Endothelial cell of umbilical vein (primary cell): ENCODE data around the gene ASAH2. TPM values are rescaled to one million over a fixed set of nuclear protein-coding genes. Genes with fewer than 3 reads are reported as not detected.

Experiments
- BruUV-seq: library from RNA; stranded (reverse); fragments of 400-500 nt; replicated peaks from 2 replicates; lab custom pipeline; 2021; lab: Mats Ljungman, UMichigan
- CTCF ChIA-PET: fragments of 300-600, 350-600 bp; sonication (Branson Sonifier 250); formaldehyde crosslinking; loops from one replicate; lab custom pipeline; 2021; ENCODE audit warnings: antibody characterized with exemption, inconsistent platforms; lab: Charles Lee
- POLR2A ChIA-PET: fragments of 300-600, 350-600 bp; sonication (Branson Sonifier 250); formaldehyde crosslinking; loops from one replicate; lab custom pipeline; 2021; ENCODE audit warnings: antibody characterized with exemption, inconsistent platforms; lab: Charles Lee
- DNase-seq: peaks from one replicate; pipeline ENCODE4 v3.0.0-alpha.2; 2011; ENCODE audit warnings: low read depth, low spot score
- FAIRE-seq: peaks from 2 replicates; lab custom pipeline; 2011; peaks lifted over from hg19 to GRCh38; lab: Jason Lieb, UNC
- H2AFZ ChIP-seq: 2 replicates; pipeline ENCODE4 v1.6.0; 2012; ENCODE audit warnings: low read depth, low read length, control low read depth, inconsistent platforms
- H3K27ac ChIP-seq: 2 replicates; pipeline ENCODE4 v1.5.1; 2011; ENCODE audit warnings: low read depth, mild to moderate bottlenecking, control low read depth, low read length, moderate library complexity; ENCODE audit not compliant: insufficient read depth
- H3K27me3 ChIP-seq, 2 experiments: 2 replicates each; pipeline versions ENCODE4 v1.6.0 to v1.6.1; 2011; ENCODE audit warnings: low read length in 2 of 2, mixed read lengths in 1 of 2; ENCODE audit not compliant: control insufficient read depth in 2 of 2, insufficient read depth in 2 of 2
- H3K36me3 ChIP-seq, 2 experiments: 2 replicates in 1 of 2; 3 replicates in 1 of 2; pipeline ENCODE4 v1.5.1; 2011; ENCODE audit warnings: low read length in 2 of 2, mild to moderate bottlenecking in 1 of 2, moderate library complexity in 1 of 2; ENCODE audit not compliant: control insufficient read depth in 2 of 2, insufficient read depth in 2 of 2; ENCODE audit errors: extremely low read depth in 1 of 2
- H3K4me1 ChIP-seq: 3 replicates; pipeline ENCODE4 v1.5.1; 2011; ENCODE audit warnings: mild to moderate bottlenecking, low read length; ENCODE audit not compliant: control insufficient read depth, insufficient read depth; ENCODE audit errors: extremely low read depth
- H3K4me2 ChIP-seq: 2 replicates; pipeline ENCODE4 v1.6.1; 2011; ENCODE audit warnings: low read length, control low read depth, mixed read lengths; ENCODE audit not compliant: insufficient read depth
- H3K4me3 ChIP-seq, 3 experiments: fragments of 200-600 bp in 1 of 3; sonication (generic), shearing (Covaris generic) in 1 of 3; replicated peaks in 1 of 3; 2 replicates each; pipeline ENCODE4 v1.5.1; 2011 to 2016; ENCODE audit warnings: control low read depth in 3 of 3, low read length in 3 of 3, mild to moderate bottlenecking in 2 of 3, inconsistent platforms in 1 of 3, low read depth in 1 of 3, moderate library complexity in 1 of 3; ENCODE audit not compliant: insufficient read depth in 1 of 3
- H3K79me2 ChIP-seq: 2 replicates; pipeline ENCODE4 v1.6.0; 2012; ENCODE audit warnings: low read length, inconsistent platforms; ENCODE audit not compliant: control insufficient read depth, insufficient read depth
- H3K9ac ChIP-seq: replicated peaks from 2 replicates; pipeline ENCODE3; 2011; ENCODE audit warnings: low read length, control low read depth; ENCODE audit not compliant: insufficient read depth; ENCODE audit errors: extremely low read depth
- H3K9me1 ChIP-seq: replicated peaks from 3 replicates; pipeline ENCODE4 v1.6.0; 2011; ENCODE audit warnings: mild to moderate bottlenecking, low read length; ENCODE audit not compliant: control insufficient read depth, insufficient read depth; ENCODE audit errors: extremely low read depth
- H3K9me3 ChIP-seq: replicated peaks from 2 replicates; pipeline ENCODE4 v1.5.1; 2012; ENCODE audit warnings: low read length, inconsistent platforms; ENCODE audit not compliant: control insufficient read depth, insufficient read depth
- H4K20me1 ChIP-seq: replicated peaks from 2 replicates; pipeline ENCODE3; 2011; ENCODE audit warnings: mild to moderate bottlenecking, low read length; ENCODE audit not compliant: control insufficient read depth, insufficient read depth; ENCODE audit errors: extremely low read depth
- CTCF ChIP-seq, 2 donors: IDR thresholded peaks; 1 replicate in 1 of 2; 2 replicates in 1 of 2; pipeline ENCODE4 v1.5.1; 2011; ENCODE audit warnings: low read length in 2 of 2, mild to moderate bottlenecking in 2 of 2, moderate library complexity in 2 of 2, control low read depth in 1 of 2, inconsistent platforms in 1 of 2, low read depth in 1 of 2; ENCODE audit not compliant: insufficient read depth in 1 of 2; ENCODE audit errors: extremely low read depth in 1 of 2
- EZH2 ChIP-seq: IDR thresholded peaks from 2 replicates; pipeline ENCODE4 v1.6.1; 2012; ENCODE audit warnings: borderline replicate concordance, low read depth, mild to moderate bottlenecking, moderate library complexity, low read length, inconsistent platforms; ENCODE audit not compliant: severe bottlenecking
- FOS ChIP-seq: IDR thresholded peaks from 2 replicates; pipeline ENCODE4 v1.6.1; 2011; ENCODE audit warnings: mild to moderate bottlenecking, low read length, moderate library complexity, borderline replicate concordance; ENCODE audit not compliant: insufficient read depth
- GATA2 ChIP-seq: IDR thresholded peaks from 2 replicates; pipeline ENCODE4 v1.7.0; 2011; ENCODE audit warnings: low read depth, mild to moderate bottlenecking, moderate library complexity, mixed read lengths, low read length; ENCODE audit not compliant: insufficient read length, insufficient read depth
- JUN ChIP-seq: IDR thresholded peaks from 2 replicates; pipeline ENCODE4 v1.6.1; 2011; ENCODE audit warnings: borderline replicate concordance, low read depth; ENCODE audit not compliant: insufficient read length, insufficient read depth
- MAX ChIP-seq: IDR thresholded peaks from 2 replicates; pipeline ENCODE4 v1.6.1; 2011; ENCODE audit not compliant: insufficient read depth, insufficient read length
- MYC ChIP-seq: IDR thresholded peaks from one replicate; pipeline ENCODE4 v1.6.1; 2011; ENCODE audit warnings: mild to moderate bottlenecking, low read depth, low read length
- POLR2A ChIP-seq: IDR thresholded peaks from 2 replicates; pipeline ENCODE4 v1.6.1; 2012; ENCODE audit warnings: low read depth, mild to moderate bottlenecking, control low read depth, low read length
- POLR2AphosphoS5 ChIP-seq: IDR thresholded peaks from 2 replicates; pipeline ENCODE4 v1.6.1; 2012; ENCODE audit warnings: low read depth, mild to moderate bottlenecking, control low read depth, low read length, moderate library complexity; ENCODE audit not compliant: insufficient read depth
- dilution Hi-C: fragments of 300-500 bp; cut with MboI; formaldehyde crosslinking; loops from one replicate; pipeline ENCODE4 v1.15.0; 2019; ENCODE audit warnings: low sequenced_read_pairs; ENCODE audit not compliant: extremely low pct_ligation_motif_present
- intact Hi-C: fragments of 100-400 bp; cut with micrococcal nuclease; formaldehyde crosslinking; loops from one replicate; pipeline ENCODE4 v1.10.0; 2022
- polyA plus RNA-seq, 4 experiments: library from polyadenylated mRNA; depleted of rRNA in 3 of 4; stranded (reverse) in 3 of 4; unstranded in 1 of 4; fragments of >200 nt; gene quantifications; 2 replicates each; pipeline versions ENCODE4 v1.2.1 to v1.2.3, GENCODE V29; 2011 to 2012; ENCODE audit warnings: missing spikeins in 1 of 4
- total RNA-seq: library from RNA; stranded (reverse); gene quantifications from 2 replicates; pipeline ENCODE4 v1.2.3, GENCODE V29; 2021

ASAH2 gene
- total and polyA plus RNA-seq, 2 donors (not counting 3 experiments of a cell fraction or from before 2014, with no cell fraction given): 0.23 to 1.1 TPM

- no peaks in the 10 kb centered on the region for H3K9me1 ChIP-seq
- dilution Hi-C loops (no loop called here), intact Hi-C loops (no loop called here)
- CTCF ChIA-PET: interaction anchor here (0.9 kb wide), 1 partner anchor 11 kb away, joined by 3 read pairs; no protein-coding TSS in a partner anchor
- H2AFZ ChIP-seq: no peak overlapping the region
- BruUV-seq: no TSS peak
- DNase-seq: no peak
- H3K36me3 ChIP-seq: no peaks in the 10 kb centered on the region
- H3K4me1 ChIP-seq: no peaks in the 10 kb centered on the region
- no peak overlapping the region for H3K27ac ChIP-seq
- no peak overlapping the region for H3K4me2 ChIP-seq
- FAIRE-seq: no peak
- no peak overlapping the region for H3K9ac ChIP-seq
- H3K4me3 ChIP-seq: no peak overlapping the region
- H3K27me3 ChIP-seq: peaks cover 11 to 47% of the 10 kb centered on the region in 2 experiments
- H3K9me3 ChIP-seq: no peaks in the 10 kb centered on the region
- POLR2A ChIA-PET: no interaction called here
- H3K79me2 ChIP-seq: no peaks in the 10 kb centered on the region
- TF ChIP-seq POLR2AphosphoS5 (no peak), EZH2 (no peak), FOS (no peak), JUN (no peak), POLR2A (no peak), MYC (no peak), GATA2 (no peak), MAX (no peak), CTCF (IDR thresholded peaks at IDR 0.05; ENCODE audit: extremely low read depth in 1 of 2, insufficient read depth in 1 of 2, low read depth in 1 of 2, low read length in 2 of 2) (no peak)
- no peaks in the 10 kb centered on the region for H4K20me1 ChIP-seq
Measured at GRCh38 chr10:50234486-50234885, 16.8 kb downstream of the ASAH2 start.
